SK-N-SH treated with all-trans-retinoic acid at 6 μM for 48 hours (cell line): Measurements from ENCODE around the gene SAMD1.

Source experiments
- ATAC-seq: fragments of 200-7000 bp; cut with Tn5 transposase; 3 replicates; pipeline ENCODE4 v1.9.1; 2020; ENCODE audit warnings: mild to moderate bottlenecking, moderate library complexity
- ARNTL ChIP-seq: fragments of 450-650 bp; formaldehyde crosslinking; IDR thresholded peaks from 2 replicates; pipeline ENCODE4 v1.5.0; 2020; ENCODE audit warnings: low read depth, mild to moderate bottlenecking, moderate library complexity, borderline replicate concordance
- BACH2 ChIP-seq: fragments of 250-450 bp; sonication (Bioruptor Pico); IDR thresholded peaks from 2 replicates; pipeline ENCODE4 v1.9.0; 2021; ENCODE audit warnings: mild to moderate bottlenecking, borderline replicate concordance
- CSDC2 ChIP-seq: fragments of 250-450 bp; sonication (Bioruptor Pico); IDR thresholded peaks from 2 replicates; pipeline ENCODE4 v1.5.0; 2020; ENCODE audit warnings: mild to moderate bottlenecking, moderate library complexity
- ESRRG ChIP-seq: fragments of 250-450 bp; sonication (Bioruptor Pico); IDR thresholded peaks from 2 replicates; pipeline ENCODE4 v1.6.1; 2021; ENCODE audit warnings: mild to moderate bottlenecking
- GLIS3 ChIP-seq: fragments of 250-450 bp; sonication (Bioruptor Pico); IDR thresholded peaks from 2 replicates; pipeline ENCODE4 v1.5.0; 2020; ENCODE audit warnings: mild to moderate bottlenecking, moderate library complexity
- ISL1 ChIP-seq: fragments of 250-450 bp; sonication (Bioruptor Pico); IDR thresholded peaks from 2 replicates; pipeline ENCODE4 v2.1.2; 2022; ENCODE audit warnings: mild to moderate bottlenecking, moderate library complexity
- OSR1 ChIP-seq: fragments of 250-450 bp; sonication (Bioruptor Pico); IDR thresholded peaks from 2 replicates; pipeline ENCODE4 v1.8.0; 2022; ENCODE audit warnings: moderate library complexity, mild to moderate bottlenecking, inconsistent platforms
- PPARA ChIP-seq: fragments of 250-450 bp; sonication (Bioruptor Pico); IDR thresholded peaks from 2 replicates; pipeline ENCODE4 v1.5.0; 2020; ENCODE audit warnings: mild to moderate bottlenecking, borderline replicate concordance
- RARB ChIP-seq: fragments of 250-450 bp; sonication (Bioruptor Pico); IDR thresholded peaks from 2 replicates; pipeline ENCODE4 v1.8.0; 2021; ENCODE audit warnings: mild to moderate bottlenecking, moderate library complexity
- SNAI2 ChIP-seq: fragments of 250-450 bp; sonication (Bioruptor Pico); IDR thresholded peaks from 2 replicates; pipeline ENCODE4 v1.5.0; 2020; ENCODE audit warnings: mild to moderate bottlenecking, moderate library complexity
- TCF4 ChIP-seq: fragments of 250-450 bp; sonication (Bioruptor Pico); IDR thresholded peaks from 2 replicates; pipeline ENCODE4 v1.8.0; 2021; ENCODE audit warnings: mild to moderate bottlenecking, moderate library complexity, borderline replicate concordance
- TOX ChIP-seq: fragments of 250-450 bp; sonication (Bioruptor Pico); IDR thresholded peaks from 2 replicates; pipeline ENCODE4 v1.8.0; 2021; ENCODE audit warnings: mild to moderate bottlenecking, moderate library complexity, borderline replicate concordance
- ZFP3 ChIP-seq: fragments of 250-450 bp; sonication (Bioruptor Pico); IDR thresholded peaks from 2 replicates; pipeline ENCODE4 v1.5.0; 2020; ENCODE audit warnings: mild to moderate bottlenecking, moderate library complexity
- ZFP30 ChIP-seq: fragments of 450-650 bp; formaldehyde crosslinking; IDR thresholded peaks from 2 replicates; pipeline ENCODE4 v1.5.0; 2022; ENCODE audit warnings: mild to moderate bottlenecking, moderate library complexity
- ZNF565 ChIP-seq: fragments of 450-650 bp; formaldehyde crosslinking; conservative IDR thresholded peaks from 2 replicates; pipeline ENCODE4 v1.5.0; 2020; ENCODE audit warnings: low read depth, mild to moderate bottlenecking, moderate library complexity
- ZNF70 ChIP-seq: fragments of 450-650 bp; formaldehyde crosslinking; IDR thresholded peaks from 2 replicates; pipeline ENCODE4 v1.5.0; 2020; ENCODE audit warnings: mild to moderate bottlenecking, moderate library complexity
- TF ChIP-seq, protein P1 (sequence below): fragments of 250-450 bp; sonication (Bioruptor Pico); IDR thresholded peaks from 2 replicates; pipeline ENCODE4 v1.5.1; 2020; ENCODE audit warnings: low read depth, mild to moderate bottlenecking, moderate library complexity
- TF ChIP-seq, protein P2 (sequence below): fragments of 250-450 bp; sonication (Bioruptor Pico); IDR thresholded peaks from 2 replicates; pipeline ENCODE4 v1.8.0; 2020; ENCODE audit warnings: mild to moderate bottlenecking, moderate library complexity, borderline replicate concordance
- TF ChIP-seq, protein P3 (sequence below): fragments of 250-450 bp; sonication (Bioruptor Pico); IDR thresholded peaks from 2 replicates; pipeline ENCODE4 v1.5.1; 2021; ENCODE audit warnings: mild to moderate bottlenecking, moderate library complexity
- TF ChIP-seq, protein P4 (sequence below): fragments of 250-450 bp; sonication (Bioruptor Pico); IDR thresholded peaks from 2 replicates; pipeline ENCODE4 v1.8.0; 2021; ENCODE audit warnings: low read depth, mild to moderate bottlenecking, moderate library complexity, borderline replicate concordance

SAMD1 gene

DNA sequence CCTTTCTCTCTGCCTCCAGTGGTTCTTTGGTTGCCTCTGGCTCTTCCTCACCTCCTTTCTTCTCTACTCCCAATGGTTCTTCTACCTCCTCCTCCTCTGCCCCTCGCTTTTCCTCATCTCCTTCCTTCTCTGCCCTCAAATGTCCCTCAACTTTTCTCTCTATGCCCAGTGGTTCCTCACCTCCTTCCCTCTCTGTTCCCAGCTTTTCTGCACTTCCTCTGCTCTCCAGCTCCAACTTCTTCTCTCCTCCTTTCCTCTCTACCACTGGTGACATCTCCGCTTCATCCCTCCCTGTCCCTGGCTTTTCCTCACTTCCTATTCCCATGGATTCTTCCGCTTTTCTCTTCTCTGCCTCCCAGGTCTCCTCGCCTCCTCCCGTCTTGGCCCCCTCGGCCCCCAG is 36.5 kb downstream of the SAMD1 start:
- TF ChIP-seq ARNTL (no peak), SNAI2 (CRISPR knock-in tag) (no peak), GLIS3 (no peak), ISL1 (CRISPR knock-in tag) (no peak), ZNF565 (CRISPR knock-in tag) (no peak), ZNF70 (no peak)
- ATAC-seq, result no peak

DNA sequence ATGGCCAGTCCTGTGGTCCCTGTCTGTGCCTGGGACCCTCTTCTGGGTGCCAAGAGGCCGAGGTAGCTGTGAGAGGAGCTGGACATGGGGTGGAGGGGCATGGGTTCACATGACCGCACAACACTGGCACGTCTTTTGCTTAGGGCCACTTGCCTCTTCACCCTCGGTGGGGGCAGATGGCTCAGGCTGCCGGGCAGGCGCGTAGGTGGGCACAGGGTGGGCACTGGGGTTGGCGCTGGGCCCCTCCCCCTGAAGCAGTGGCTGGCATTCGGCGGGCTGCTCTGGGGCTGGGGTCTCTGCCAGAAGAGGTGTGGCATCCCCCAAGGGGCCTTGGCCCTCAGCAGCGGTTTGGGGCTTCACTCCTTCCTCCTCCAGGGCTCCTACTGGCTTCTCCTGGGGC is 37.1 kb downstream of the SAMD1 start:
- TF ChIP-seq ZNF565 (CRISPR knock-in tag), result no peak
- no peak for TF ChIP-seq ISL1 (CRISPR knock-in tag)
- TF ChIP-seq ESRRG, result no peak
- TF ChIP-seq PPARA (CRISPR knock-in tag), result no peak
- TF ChIP-seq, protein P1, sequence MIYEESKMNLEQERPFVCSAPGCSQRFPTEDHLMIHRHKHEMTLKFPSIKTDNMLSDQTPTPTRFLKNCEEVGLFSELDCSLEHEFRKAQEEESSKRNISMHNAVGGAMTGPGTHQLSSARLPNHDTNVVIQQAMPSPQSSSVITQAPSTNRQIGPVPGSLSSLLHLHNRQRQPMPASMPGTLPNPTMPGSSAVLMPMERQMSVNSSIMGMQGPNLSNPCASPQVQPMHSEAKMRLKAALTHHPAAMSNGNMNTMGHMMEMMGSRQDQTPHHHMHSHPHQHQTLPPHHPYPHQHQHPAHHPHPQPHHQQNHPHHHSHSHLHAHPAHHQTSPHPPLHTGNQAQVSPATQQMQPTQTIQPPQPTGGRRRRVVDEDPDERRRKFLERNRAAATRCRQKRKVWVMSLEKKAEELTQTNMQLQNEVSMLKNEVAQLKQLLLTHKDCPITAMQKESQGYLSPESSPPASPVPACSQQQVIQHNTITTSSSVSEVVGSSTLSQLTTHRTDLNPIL, result no peak
- no peak for TF ChIP-seq RARB
- no peak for TF ChIP-seq GLIS3
- no peak for TF ChIP-seq TOX
- TF ChIP-seq TCF4 (CRISPR knock-in tag), result no peak
- TF ChIP-seq, protein P2, sequence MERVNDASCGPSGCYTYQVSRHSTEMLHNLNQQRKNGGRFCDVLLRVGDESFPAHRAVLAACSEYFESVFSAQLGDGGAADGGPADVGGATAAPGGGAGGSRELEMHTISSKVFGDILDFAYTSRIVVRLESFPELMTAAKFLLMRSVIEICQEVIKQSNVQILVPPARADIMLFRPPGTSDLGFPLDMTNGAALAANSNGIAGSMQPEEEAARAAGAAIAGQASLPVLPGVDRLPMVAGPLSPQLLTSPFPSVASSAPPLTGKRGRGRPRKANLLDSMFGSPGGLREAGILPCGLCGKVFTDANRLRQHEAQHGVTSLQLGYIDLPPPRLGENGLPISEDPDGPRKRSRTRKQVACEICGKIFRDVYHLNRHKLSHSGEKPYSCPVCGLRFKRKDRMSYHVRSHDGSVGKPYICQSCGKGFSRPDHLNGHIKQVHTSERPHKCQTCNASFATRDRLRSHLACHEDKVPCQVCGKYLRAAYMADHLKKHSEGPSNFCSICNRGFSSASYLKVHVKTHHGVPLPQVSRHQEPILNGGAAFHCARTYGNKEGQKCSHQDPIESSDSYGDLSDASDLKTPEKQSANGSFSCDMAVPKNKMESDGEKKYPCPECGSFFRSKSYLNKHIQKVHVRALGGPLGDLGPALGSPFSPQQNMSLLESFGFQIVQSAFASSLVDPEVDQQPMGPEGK (CRISPR knock-in tag), result no peak
- no peak for TF ChIP-seq OSR1 (CRISPR knock-in tag)
- no peak for TF ChIP-seq CSDC2 (CRISPR knock-in tag)
- TF ChIP-seq ZNF70, result no peak
- TF ChIP-seq SNAI2 (CRISPR knock-in tag), result no peak
- TF ChIP-seq, protein P3, sequence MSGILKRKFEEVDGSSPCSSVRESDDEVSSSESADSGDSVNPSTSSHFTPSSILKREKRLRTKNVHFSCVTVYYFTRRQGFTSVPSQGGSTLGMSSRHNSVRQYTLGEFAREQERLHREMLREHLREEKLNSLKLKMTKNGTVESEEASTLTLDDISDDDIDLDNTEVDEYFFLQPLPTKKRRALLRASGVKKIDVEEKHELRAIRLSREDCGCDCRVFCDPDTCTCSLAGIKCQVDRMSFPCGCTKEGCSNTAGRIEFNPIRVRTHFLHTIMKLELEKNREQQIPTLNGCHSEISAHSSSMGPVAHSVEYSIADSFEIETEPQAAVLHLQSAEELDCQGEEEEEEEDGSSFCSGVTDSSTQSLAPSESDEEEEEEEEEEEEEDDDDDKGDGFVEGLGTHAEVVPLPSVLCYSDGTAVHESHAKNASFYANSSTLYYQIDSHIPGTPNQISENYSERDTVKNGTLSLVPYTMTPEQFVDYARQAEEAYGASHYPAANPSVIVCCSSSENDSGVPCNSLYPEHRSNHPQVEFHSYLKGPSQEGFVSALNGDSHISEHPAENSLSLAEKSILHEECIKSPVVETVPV (CRISPR knock-in tag), result no peak
- no peak for TF ChIP-seq ZFP30 (CRISPR knock-in tag)
- TF ChIP-seq BACH2 (CRISPR knock-in tag), result no peak
- ATAC-seq, result no peak

DNA sequence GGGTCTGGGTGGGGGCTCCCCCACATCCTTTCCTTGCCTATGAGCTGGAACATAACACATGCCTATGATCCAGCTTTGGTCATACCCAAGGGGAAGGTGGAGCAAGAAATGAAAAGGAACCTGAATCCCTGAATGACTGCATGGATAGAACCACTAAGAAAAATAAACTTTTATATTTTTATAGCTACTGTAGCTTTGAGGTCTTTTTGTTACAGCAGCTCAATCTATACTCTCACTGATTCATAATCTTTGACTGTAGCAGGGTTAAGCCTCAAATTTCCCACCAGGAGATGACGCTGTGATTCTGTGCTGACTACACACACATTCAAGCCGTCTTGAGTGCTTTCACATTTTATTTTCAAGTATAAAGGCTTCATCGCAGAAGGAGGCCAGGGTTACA is 37.5 kb downstream of the SAMD1 start:
- TF ChIP-seq ZFP3 (CRISPR knock-in tag), result no peak
- no peak for ATAC-seq

DNA sequence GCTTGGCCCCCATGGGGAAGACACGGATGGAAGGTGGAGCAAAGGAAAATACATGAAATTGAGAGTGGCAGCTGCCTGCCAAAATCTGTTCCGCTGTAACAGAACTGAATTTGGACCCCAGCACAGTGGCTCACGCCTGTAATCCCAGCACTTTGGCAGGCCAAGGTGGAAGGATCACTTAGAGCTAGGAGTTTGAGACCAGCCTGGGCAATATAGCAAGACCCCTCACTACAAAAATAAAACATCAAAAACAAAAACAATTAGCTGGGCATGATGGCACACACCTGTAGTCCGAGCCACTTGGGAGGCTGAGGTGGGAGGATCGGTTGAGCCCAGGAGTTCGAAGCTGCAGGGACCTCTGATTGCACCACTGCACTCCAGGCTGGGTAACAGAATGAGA is 38.1 kb downstream of the SAMD1 start:
- ATAC-seq, result no peak
- TF ChIP-seq ESRRG (no peak), ZNF565 (CRISPR knock-in tag) (no peak), PPARA (CRISPR knock-in tag) (no peak), OSR1 (CRISPR knock-in tag) (no peak), CSDC2 (CRISPR knock-in tag) (no peak), ZFP3 (CRISPR knock-in tag) (no peak), GLIS3 (no peak), ISL1 (CRISPR knock-in tag) (no peak), SNAI2 (CRISPR knock-in tag) (no peak), ARNTL (no peak)
- TF ChIP-seq, protein P2 (CRISPR knock-in tag), result no peak
- TF ChIP-seq, protein P4, sequence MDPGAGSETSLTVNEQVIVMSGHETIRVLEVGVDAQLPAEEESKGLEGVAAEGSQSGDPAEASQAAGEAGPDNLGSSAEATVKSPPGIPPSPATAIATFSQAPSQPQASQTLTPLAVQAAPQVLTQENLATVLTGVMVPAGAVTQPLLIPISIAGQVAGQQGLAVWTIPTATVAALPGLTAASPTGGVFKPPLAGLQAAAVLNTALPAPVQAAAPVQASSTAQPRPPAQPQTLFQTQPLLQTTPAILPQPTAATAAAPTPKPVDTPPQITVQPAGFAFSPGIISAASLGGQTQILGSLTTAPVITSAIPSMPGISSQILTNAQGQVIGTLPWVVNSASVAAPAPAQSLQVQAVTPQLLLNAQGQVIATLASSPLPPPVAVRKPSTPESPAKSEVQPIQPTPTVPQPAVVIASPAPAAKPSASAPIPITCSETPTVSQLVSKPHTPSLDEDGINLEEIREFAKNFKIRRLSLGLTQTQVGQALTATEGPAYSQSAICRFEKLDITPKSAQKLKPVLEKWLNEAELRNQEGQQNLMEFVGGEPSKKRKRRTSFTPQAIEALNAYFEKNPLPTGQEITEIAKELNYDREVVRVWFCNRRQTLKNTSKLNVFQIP, result no peak
